ENCODE results near the gene PPP2R3A. TPM values are rescaled to one million over a fixed set of nuclear protein-coding genes. Genes with fewer than 3 reads are reported as not detected.
A peak's percentile ranks its signal among the peaks of the same experiment; 100 is the strongest.
"Not testable (repeated sequence)": the region's sequence is repeated elsewhere in the genome, so short reads cannot be mapped to it uniquely, and the experiment has no call there.

Gene PPP2R3A
- total and polyA plus RNA-seq, 8 donors, result 1.3 to 7.0 (median 4.3) TPM

DNA sequence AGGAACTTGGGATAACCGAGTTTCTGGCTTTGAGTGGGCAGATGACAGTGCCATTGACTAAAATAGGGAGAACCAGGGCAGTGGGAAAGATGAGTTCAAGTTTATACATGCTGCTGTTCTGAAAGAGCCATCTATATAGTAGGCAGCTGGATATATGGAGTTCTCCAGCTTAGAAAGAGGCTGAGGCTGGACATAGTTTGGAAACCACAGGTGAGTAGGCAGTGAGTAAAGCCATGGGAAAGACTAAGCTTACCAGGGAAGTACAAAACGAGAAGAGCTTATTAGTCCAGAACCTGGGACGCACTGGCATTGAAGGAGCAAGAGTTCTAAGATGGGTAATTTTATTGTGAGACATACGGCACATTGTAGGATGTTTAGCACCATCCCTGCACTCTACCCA is 176.4 kb downstream of the PPP2R3A start:
- no peak for TF ChIP-seq CTCF (IDR thresholded peaks at IDR 0.05)
- H3K4me3 ChIP-seq, result no peak overlapping the region
- 92 to 97% methylated on average over 4 of the region's 4 CpGs for WGBS, 2 donors
- no peak for FAIRE-seq
- H3K9me3 ChIP-seq, result no peaks in the 10 kb centered on the region
- DNase-seq, result no peak
- H3K27ac ChIP-seq, result peak overlapping the region in 1 of 4 donors; percentile 23
- intact Hi-C loops (cut with DNase I), result no loop called here
- no peaks in the 10 kb centered on the region for H3K36me3 ChIP-seq
- ATAC-seq, result no peak
- H3K4me1 ChIP-seq, result peaks cover 0 to 12% (median 8%) of the 10 kb centered on the region in 3 donors
- no peaks in the 10 kb centered on the region for H3K27me3 ChIP-seq

DNA sequence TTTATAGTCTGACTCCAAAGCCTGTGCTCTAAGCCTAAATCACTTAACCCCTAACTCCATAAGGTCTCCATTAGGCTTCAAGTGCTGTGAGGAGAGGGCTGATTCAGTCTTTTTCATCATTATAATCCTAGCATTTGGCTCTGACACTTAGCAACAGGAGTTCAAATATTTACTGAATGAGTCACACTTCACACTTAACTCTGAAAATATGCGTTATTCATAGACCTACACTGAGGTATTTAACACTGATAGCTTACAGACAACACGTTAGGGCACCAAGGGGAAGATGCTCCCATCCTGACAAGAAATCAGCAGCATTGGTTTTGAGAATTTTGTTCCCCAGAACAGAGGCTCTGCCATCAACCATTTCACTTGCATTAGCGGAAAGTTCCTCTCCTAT is 177.1 kb downstream of the PPP2R3A start:
- peak; percentile 91 to 98 (median 96) for ATAC-seq
- WGBS, 2 donors, result 33 to 35% methylated on average over 3 of the region's 3 CpGs

GRCh38 chr3:136144397-136144796 is 178.9 kb downstream of the PPP2R3A start:
- H3K4me3 ChIP-seq; DNase-seq; H3K27ac ChIP-seq; H3K27me3 ChIP-seq; ATAC-seq; H3K36me3 ChIP-seq; FAIRE-seq; intact Hi-C loops (cut with DNase I); H3K9me3 ChIP-seq: not testable (repeated sequence)
- peaks cover 0 to 12% (median 8%) of the 10 kb centered on the region in 3 donors for H3K4me1 ChIP-seq
- WGBS, 2 donors, result 96 to 97% methylated on average over 4 of the region's 4 CpGs

More for the DNA sequence above, 177.1 kb downstream of the PPP2R3A start:
- Histone ChIP-seq H3K36me3 (no peaks in the 10 kb centered on the region), H3K27me3 (no peaks in the 10 kb centered on the region), H3K9me3 (no peaks in the 10 kb centered on the region), H3K4me1 (peaks cover 0 to 12% (median 8%) of the 10 kb centered on the region in 3 donors), H3K4me3 (no peak overlapping the region), H3K27ac (no peak overlapping the region)
- intact Hi-C loops (cut with DNase I), result no loop called here
- DNase-seq, result no peak
- FAIRE-seq, result no peak
- TF ChIP-seq CTCF (IDR thresholded peaks at IDR 0.05), result no peak

GRCh38 chr3:136146981-136147729 is 181.6 kb downstream of the PPP2R3A start:
- WGBS, 2 donors, result 90 to 94% methylated on average over 6 of the region's 6 CpGs

DNA sequence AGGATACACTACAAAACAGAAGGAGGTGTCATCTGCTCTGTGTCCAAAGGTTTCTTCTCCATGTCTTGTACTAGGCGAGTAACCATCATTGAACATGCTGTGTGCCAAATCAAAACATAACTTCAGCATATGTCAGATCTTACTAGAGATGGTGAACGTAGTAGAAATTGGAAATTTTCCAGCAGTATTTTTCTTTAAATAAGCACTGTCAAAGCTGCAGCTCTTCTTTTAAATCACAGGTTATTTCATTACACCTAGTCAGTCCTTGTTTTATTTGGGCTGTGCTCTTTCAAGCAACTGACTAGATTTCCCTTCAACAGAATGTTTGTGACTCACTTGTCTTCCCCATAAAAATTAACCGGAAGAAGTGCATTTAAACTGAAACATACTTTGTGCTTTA is 184.1 kb downstream of the PPP2R3A start:
- Histone ChIP-seq H3K36me3 (peaks cover 0 to 15% (median 0%) of the 10 kb centered on the region in 3 donors), H3K9me3 (no peaks in the 10 kb centered on the region), H3K4me3 (no peak overlapping the region), H3K4me1 (no peaks in the 10 kb centered on the region), H3K27ac (no peak overlapping the region), H3K27me3 (no peaks in the 10 kb centered on the region)
- ATAC-seq (no peak), DNase-seq (no peak), FAIRE-seq (no peak)
- intact Hi-C loops (cut with DNase I), result no loop called here
- TF ChIP-seq CTCF (IDR thresholded peaks at IDR 0.05), result no peak
- 72 to 73% methylated on average over 3 of the region's 3 CpGs for WGBS, 2 donors

More at GRCh38 chr3:136146981-136147729, 181.6 kb downstream of the PPP2R3A start:
- Histone ChIP-seq H3K27ac (no peak overlapping the region), H3K4me1 (peaks cover 0 to 8% (median 8%) of the 10 kb centered on the region in 3 donors), H3K36me3 (peaks cover 0 to 15% (median 0%) of the 10 kb centered on the region in 3 donors), H3K4me3 (no peak overlapping the region), H3K9me3 (no peaks in the 10 kb centered on the region), H3K27me3 (no peaks in the 10 kb centered on the region)
- no peak for DNase-seq
- intact Hi-C loops (cut with DNase I), result no loop called here
- peak; percentile 17 for FAIRE-seq
- no peak for ATAC-seq
- TF ChIP-seq CTCF (IDR thresholded peaks at IDR 0.05), result no peak

Measured in pancreas (tissue), 10 donors.